HFF-Myc (cell line): ENCODE data around the gene NPAS2.

Source experiments
- DNase-seq: peaks from one replicate; pipeline ENCODE4 v3.0.0-alpha.2; 2011; ENCODE audit warnings: low read depth; ENCODE audit errors: extremely low read depth
- H3K4me3 ChIP-seq: replicated peaks from 2 replicates; pipeline ENCODE4 v1.5.1; 2011; ENCODE audit warnings: low read depth, mild to moderate bottlenecking, control low read depth, low read length
- TF ChIP-seq, protein P1 (sequence below): IDR thresholded peaks from 2 replicates; pipeline ENCODE4 v1.5.1; 2012; ENCODE audit warnings: mild to moderate bottlenecking, low read depth, low read length, control low read depth; ENCODE audit errors: missing control alignments

The NPAS2 gene

GRCh38 chr2:100878000-100878791, 58.3 kb downstream of the NPAS2 start:
- DNase-seq: no peak
- H3K4me3 ChIP-seq: no peak overlapping the region
- TF ChIP-seq, protein P1, sequence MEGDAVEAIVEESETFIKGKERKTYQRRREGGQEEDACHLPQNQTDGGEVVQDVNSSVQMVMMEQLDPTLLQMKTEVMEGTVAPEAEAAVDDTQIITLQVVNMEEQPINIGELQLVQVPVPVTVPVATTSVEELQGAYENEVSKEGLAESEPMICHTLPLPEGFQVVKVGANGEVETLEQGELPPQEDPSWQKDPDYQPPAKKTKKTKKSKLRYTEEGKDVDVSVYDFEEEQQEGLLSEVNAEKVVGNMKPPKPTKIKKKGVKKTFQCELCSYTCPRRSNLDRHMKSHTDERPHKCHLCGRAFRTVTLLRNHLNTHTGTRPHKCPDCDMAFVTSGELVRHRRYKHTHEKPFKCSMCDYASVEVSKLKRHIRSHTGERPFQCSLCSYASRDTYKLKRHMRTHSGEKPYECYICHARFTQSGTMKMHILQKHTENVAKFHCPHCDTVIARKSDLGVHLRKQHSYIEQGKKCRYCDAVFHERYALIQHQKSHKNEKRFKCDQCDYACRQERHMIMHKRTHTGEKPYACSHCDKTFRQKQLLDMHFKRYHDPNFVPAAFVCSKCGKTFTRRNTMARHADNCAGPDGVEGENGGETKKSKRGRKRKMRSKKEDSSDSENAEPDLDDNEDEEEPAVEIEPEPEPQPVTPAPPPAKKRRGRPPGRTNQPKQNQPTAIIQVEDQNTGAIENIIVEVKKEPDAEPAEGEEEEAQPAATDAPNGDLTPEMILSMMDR: no peak

- no peak for DNase-seq
- TF ChIP-seq, protein P1: no peak
- H3K4me3 ChIP-seq: no peak overlapping the region
Measured at GRCh38 chr2:100879296-100879695, 59.4 kb downstream of the NPAS2 start.

GRCh38 chr2:100880036-100880435, 60.1 kb downstream of the NPAS2 start:
- TF ChIP-seq, protein P1: no peak
- no peak overlapping the region for H3K4me3 ChIP-seq
- DNase-seq: no peak

GRCh38 chr2:100880730-100881129, 60.8 kb downstream of the NPAS2 start:
- no peak overlapping the region for H3K4me3 ChIP-seq
- TF ChIP-seq, protein P1: no peak
- no peak for DNase-seq

DNA sequence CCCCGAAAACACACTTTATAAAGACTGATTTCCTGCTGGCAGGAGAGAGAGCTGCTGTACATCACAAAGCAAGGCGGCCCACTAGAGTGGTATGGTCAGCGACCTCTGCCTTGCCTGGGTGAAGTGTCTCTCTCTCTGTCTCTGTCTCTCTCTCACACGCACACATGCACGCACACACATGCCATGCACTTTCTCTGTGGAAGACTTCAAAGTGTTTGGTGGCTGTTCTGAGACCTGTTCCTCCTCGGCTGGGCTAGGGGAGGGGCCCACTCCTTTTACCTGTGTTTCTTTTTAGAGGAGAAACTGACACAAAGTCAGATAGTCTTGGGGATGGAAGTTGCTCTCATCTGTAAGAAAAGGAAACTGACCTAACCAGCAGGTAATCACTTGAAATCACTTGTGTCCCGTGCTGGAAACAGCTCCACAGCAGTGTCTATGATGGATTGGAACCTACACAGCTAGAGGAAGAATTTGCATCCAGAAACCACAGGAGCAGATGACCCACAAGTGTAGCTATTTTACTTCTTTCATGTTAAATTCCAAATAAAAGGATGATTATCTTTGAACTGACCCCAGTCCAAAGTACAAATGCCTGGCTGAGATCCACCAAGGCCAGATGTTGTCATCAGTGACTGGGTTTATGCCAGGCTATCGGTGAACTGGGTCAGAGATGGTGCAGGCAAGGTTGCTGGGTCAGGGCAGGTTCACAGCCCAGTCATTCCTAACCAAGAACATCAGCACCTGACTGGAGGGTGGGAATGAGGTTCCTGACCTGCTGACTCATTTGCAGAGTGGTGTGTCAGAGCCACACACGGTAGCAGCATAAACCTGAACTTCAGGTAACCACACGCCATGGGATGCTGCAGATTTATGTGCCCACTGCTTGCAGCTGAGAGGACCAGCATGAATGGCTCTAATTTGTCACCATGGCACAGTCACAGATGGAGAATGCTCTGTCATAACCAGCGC, 63.0 kb downstream of the NPAS2 start:
- H3K4me3 ChIP-seq: no peak overlapping the region
- no peak for DNase-seq
- TF ChIP-seq, protein P1: no peak

- TF ChIP-seq, protein P1: no peak
- no peak for DNase-seq
- H3K4me3 ChIP-seq: no peak overlapping the region
Measured at GRCh38 chr2:100884145-100884621, 64.2 kb downstream of the NPAS2 start.
